Cerebellar cortex (tissue), 1 donor: ENCODE measurements around the gene SUOX.
"Not testable (repeated sequence)": the region's sequence is repeated elsewhere in the genome, so short reads cannot be mapped to it uniquely, and the experiment has no call there.

ENCODE experiments used
- DNase-seq: peaks from one replicate; pipeline ENCODE4 v3.0.0-alpha.2; 2015; ENCODE audit warnings: low spot score

SUOX gene

DNA sequence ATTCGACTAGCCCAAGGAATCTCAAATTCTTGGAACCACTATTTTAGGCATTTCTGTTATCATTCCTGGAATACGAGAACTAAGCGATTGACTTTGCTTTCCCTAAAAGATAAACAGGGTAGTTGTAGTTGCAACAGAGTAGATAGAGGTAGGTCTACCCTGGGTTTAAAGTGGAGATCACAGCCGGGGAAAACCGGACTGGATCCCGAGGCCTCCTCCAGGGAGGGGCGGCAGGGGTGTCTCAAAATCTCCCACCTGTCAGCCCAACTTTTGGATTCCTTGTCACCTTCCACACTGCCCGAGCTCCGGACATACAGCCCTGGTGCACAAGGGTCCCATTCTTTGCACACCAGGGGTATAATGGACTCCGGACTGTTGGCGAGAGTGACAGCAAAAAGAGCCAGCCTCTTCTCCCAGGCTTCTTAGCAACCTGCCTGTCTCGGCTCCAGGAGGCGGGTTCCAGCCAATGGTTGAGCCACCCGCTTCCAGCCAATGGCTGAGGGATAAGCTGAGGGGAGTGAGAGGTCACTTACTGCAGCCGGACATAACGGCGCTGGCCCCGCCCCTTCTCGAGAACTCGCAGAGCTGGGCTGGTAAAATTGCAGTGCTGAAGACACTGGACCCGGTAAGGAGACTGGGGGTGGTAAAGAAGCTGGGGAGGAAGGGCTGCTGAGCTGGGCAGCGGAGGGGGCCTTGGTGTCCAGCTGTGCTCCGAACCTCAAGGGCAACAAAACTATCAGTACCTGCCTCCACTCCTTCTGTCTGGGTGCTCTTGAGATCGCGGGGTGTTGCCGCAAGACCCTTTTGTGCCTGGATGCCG lies at the start of gene SUOX:
Gene SUOX, plus strand, starts transcription at position 562 of the 820 bp plus-strand sequence. CDS start 4,946 bp downstream, outside the sequence.
- peak; percentile 99 for DNase-seq

- no peak for DNase-seq
Observed at GRCh38 chr12:55955344-55955743, 41.7 kb upstream of the SUOX start.

DNA sequence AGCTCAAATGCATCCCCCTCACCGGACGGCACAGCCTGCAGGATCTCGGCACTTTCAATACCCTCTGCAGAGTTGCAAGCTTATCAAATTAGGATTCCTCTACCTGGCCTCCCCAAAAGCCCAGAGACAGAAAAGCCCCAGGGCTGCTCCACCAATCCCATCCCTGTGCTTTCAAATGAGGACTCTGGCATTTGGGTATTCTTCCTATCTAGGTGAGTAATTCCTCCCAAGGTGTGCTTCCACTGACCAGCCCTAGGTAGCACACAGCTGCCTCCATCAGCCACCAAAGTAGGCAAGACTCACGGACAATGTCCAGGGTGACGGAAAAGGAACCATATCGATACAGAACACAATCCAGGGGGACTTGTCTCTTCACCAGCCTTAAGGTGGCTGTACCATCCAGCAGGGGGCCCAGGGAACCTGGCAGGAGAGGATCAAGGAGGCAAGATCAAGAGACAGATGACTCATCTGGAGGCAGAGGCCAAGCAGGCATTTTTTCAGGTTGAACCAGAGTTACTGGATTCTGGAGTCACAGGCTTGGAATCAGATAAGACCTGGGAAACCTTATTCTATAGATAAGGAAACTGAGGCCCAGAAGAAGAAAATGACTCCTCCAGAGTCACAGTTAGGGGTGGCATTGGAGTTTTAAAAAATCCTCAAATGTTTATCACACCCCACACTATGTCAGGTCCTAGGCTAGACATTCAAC lies 41.1 kb upstream of the SUOX start:
- DNase-seq, result no peak

DNA sequence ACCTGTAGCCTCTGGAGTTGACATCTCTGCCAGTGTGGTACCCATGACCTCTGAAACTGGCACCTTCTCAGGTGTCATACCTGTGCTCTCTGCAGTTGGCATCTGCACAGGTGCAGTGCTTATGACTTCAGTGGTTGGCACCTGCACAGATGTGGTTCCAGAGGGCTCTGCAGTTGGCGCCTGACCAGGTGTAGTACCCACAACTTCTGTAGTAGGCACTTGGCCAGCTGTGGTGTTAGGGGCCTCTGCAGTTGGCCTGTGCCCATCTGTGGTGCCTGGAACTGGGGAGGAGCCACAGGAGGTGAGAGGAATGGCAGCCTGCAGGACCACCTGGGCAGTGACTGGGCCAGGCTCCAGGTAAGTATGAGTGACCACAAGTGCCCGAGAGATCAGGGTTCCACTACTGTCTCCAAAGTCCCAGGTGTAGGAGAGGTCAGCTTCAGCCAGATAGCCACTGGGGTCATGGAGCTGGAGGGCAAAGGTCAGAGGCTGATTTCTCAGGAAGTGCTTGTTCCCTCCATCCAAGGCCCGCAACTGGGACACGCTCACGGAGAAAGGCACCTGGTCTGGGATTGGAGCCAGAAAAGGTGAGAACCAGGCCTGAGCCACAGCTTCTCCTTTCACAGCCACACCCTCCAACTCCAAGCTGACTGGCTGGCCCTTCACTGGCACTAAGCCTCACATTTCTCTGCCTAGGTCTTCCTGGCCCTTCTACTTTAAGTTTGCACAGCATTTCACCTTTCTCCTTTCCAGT lies 39.8 kb upstream of the SUOX start:
- DNase-seq, result no peak

- DNase-seq, result no peak
Observed at GRCh38 chr12:55963760-55964159, 33.3 kb upstream of the SUOX start.

GRCh38 chr12:55965240-55965639 lies 31.8 kb upstream of the SUOX start:
- no peak for DNase-seq

GRCh38 chr12:55965941-55966407 lies 31.1 kb upstream of the SUOX start, which contains the start of gene PMEL:
TSS of gene PMEL (minus strand) at chr12:55966042. CDS start at chr12:55966011, 31 bp downstream.
- peak; percentile 24 for DNase-seq

GRCh38 chr12:55966408-55967281 lies 30.4 kb upstream of the SUOX start, which contains the start of gene CDK2:
TSS of gene CDK2 (plus strand) at chr12:55966830. CDS start at chr12:55967009, 179 bp downstream.
- peak; percentile 84 for DNase-seq

DNA sequence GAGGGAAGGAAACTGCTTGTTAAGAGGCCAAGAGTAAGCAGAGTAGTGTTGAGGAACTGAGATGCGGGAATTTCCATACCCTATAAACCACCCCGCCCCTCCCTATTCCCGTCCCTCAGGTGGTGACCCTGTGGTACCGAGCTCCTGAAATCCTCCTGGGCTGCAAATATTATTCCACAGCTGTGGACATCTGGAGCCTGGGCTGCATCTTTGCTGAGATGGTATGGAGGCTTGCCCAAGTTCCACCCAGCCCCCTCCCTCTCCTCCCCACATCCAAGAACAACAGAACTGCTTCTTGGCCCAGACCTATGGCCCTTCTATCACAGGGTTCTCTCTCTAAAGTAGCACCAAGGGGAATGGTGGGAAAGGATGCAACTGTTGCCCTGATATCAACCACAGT lies 27.7 kb upstream of the SUOX start:
- DNase-seq, result no peak

- DNase-seq, result no peak
Observed at GRCh38 chr12:55970775-55971174, 26.3 kb upstream of the SUOX start.

GRCh38 chr12:55972042-55972441 lies 25.0 kb upstream of the SUOX start:
- peak; percentile 21 for DNase-seq

GRCh38 chr12:55972456-55972855 lies 24.6 kb upstream of the SUOX start:
- no peak for DNase-seq

- DNase-seq, result no peak
Observed at GRCh38 chr12:55972911-55973598, 24.0 kb upstream of the SUOX start.

- DNase-seq, result peak; percentile 100
Observed at GRCh38 chr12:55973599-55974307, 23.3 kb upstream of the SUOX start, which contains the start of gene RAB5B. TSS of gene RAB5B (plus strand) at chr12:55974078. CDS start at chr12:55986961, 12,883 bp downstream.

DNA sequence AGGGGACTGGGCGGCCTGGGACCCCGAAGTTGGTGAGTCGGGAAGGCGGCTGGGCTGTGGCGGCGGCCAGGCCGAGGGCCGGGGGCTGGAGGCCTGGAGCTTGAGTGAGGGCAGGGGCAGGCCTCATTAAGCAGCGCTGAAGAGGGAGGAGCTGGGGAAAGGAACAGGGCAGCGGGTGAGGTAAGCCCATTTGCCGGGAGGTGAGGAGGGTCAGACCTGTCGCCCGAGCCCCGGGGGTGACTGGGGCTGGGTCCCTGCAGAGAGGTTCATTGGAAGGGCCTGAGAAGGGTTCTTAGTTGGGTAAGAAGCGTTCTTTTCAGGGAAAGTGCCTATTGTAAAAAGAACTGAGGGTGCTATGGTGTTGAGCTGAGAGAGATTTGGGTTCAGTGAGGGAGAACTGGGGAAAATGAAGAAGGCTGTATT lies 22.8 kb upstream of the SUOX start:
- DNase-seq, result peak; percentile 44

DNA sequence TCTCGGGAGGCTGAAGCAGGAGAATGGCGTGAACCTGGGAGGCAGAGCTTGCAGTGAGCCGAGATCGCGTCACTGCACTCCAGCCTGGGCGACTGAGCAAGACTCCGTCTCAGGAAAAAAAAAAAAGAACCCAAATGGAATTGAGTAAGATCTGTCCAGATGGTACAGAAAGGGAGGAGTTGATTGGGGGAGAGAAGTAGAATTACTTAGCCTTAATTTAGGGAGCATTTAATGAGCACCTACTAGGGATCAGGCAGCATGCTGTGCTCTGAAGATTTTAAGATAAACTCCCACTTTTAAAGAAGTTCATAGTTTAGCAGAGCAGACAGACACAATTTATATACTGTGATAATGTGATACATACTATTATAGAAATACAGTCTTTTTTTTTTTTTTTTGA lies 18.7 kb upstream of the SUOX start:
- no peak for DNase-seq

DNA sequence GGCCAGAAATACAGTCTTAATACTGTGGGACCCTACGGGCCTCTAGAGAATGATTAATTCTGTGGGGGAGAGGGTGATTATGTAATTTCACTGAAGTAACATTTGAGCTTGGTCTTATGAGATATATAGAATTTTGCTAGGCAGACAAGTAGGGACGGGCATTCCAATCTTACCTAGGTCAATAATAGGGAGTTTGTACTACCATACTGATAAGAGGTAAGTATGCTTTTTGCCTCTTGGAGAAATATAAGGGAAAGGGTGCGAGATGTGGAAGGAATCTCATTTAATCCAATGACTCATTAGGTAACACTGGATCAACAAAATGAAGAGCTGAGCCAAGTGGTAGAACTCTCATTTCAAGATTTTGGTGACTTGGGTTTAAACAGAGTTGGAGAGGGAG lies 18.0 kb upstream of the SUOX start:
- no peak for DNase-seq

GRCh38 chr12:55981882-55982281 lies 15.2 kb upstream of the SUOX start:
- DNase-seq, result not testable (repeated sequence)

DNA sequence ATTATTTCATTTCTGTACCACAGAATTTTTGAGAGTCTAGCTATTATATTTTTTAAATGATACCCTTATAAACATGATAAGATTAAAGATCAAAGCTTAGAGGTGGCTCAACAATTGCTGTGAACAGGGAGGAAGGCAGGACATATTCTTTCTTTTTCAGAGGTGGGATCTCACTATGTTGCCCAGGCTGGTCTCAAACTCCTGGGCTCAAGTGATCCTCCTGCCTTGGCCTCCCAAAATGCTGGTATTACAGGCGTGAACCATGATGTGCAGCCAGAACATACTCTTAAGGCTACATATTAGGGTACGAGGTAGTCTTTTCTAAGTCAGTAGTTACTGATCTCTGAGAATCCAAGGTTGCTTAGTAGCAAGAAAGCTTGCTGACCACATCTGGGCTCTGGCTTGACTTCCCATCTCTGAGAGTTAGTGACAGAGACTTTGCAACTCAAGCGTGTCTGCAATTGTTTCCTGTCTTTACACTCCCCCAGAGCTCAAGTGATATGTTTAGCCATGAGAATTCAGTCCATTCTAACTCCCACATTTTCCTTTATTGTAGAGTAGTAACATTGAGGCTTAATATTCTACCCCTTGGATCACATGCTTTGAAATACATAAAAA lies 14.6 kb upstream of the SUOX start:
- no peak for DNase-seq
